HG02973 (cell line): Measurements from ENCODE around the gene PTGFR.

Experiments used
- ATAC-seq: cut with Tn5 transposase; IDR thresholded peaks from one replicate; pipeline ENCODE4 v1.9.1; 2021; ENCODE audit warnings: moderate library complexity; ENCODE audit not compliant: unreplicated experiment

Gene PTGFR

DNA sequence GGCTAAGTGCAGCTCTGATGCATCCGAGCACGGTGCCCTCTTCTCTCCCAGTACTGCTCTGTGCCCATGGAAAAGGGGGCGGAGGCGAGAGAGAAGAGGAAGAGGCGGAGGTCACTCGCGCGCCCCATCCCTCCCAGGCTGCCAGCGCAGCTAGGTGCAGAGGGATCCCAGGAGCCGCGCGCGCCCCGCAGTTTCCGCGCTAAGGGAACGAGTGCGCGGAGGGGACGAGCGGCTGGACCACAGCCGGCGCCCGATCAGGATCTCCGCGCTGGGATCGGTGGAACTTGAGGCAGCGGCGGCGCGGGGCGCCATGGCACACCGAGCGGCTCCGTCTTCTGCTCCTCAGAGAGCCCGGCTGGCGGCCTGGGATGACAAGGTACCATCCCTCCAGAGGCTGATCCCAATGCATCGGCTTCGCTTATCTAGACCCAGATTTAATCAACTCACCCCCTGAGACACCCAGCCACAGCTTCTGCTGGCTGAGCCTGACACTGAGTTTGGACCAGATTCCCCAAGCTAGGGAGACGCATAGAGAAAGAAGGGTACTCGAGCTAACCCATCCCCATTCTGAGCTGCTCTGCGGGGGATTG is at the start of gene PTGFR:
Gene PTGFR (plus strand): TSS at position 114 of the 590 bp plus-strand sequence. CDS start 1,770 bp downstream, outside the sequence.
- ATAC-seq: no peak

GRCh38 chr1:78441921-78442320 is 48.9 kb upstream of the PTGFR start:
- no peak for ATAC-seq

DNA sequence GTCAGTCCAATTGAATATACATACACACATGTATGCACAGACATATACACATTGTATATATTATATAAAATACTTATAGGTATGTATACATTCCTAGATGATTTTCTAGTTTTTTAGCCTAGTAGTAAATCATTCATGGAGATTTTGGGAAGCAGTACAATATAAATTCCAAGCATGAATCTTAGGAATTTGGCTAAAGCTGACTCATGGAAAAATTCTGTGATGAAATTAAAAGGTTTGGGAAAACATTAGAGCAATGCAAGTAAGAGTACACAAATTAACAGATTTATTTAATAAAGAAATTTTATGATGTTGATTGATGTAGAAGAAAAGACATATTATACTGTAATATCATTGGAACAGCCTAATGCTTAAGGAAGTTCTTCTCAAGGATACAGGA is 43.7 kb upstream of the PTGFR start:
- no peak for ATAC-seq

DNA sequence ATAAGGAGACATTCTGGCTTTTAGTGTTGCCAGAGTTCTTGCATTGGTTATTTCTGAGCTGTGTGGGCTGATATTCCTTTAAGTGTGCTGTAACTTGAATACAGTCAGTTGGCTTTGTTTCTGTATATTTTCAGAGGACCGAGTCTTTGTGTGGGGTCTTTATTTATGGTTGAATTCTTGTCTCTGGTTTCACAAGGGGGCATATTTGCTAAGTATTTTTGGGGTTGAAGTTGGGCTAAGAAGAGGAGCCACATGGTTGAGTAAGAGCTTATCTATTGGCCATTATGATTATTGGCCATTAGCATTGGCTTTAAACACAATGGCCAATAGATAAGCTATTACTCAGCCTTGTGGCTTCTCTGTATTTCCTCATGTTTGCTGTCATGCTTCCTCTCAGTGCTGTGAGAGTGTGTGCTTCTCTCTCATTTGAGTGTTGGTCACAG is 26.3 kb upstream of the PTGFR start:
- no peak for ATAC-seq

DNA sequence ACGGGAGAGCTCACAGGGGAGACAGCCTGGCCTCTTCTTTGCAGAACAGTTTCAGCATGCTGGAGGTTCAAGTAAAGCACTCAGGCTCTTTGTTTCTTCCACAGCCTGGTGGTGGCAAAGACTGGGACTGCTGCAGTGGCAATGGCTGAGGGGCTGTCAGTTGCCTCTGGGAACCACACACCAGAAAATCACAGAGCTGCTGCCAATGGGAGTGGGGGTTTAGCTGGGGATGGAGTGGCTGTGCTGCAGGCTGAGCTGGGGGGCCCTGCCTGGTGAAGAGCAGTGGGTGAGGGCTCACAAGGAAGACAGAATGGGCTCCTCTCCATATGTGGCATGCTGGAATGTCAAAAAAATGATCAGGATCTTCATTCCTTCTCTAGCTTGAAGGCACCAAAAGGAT is 25.6 kb upstream of the PTGFR start:
- no peak for ATAC-seq

DNA sequence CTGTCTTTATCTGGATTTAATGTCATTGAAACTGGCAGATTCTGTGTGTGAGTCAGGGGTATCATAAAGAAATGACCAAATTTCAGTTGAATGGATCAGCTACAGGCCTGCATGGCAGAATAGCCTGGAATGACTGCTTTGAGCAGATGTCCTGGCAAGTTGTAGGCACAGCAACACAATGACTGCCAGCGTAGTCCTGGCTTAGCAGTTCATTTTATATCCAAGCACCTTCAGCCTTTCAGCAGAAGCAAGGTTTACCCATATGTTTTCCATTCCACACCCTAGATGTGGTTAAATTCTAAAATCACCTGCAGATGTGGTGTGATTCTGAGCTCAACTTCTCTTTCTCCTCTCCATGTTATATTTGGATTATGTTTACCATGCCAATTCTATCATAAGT is 22.3 kb upstream of the PTGFR start:
- no peak for ATAC-seq

DNA sequence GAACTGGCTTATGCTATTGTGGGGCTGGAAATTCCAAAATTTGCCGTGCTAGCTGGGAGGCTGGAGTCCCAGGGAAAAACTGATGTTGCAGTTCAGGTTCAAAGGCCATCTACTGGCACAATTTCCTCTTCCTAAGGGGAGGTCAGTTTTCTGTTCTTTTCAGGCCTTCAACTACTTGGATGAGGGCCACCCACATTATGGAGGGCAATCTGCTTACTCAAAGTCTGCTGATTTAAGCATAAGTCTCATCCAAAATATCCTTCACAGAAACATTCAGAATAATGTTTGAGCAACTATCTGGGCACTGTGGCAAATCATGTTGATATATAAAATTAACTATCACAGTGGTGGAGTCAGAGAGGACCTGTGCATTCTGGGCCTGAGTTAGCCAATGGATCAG is 21.2 kb upstream of the PTGFR start:
- ATAC-seq: no peak

DNA sequence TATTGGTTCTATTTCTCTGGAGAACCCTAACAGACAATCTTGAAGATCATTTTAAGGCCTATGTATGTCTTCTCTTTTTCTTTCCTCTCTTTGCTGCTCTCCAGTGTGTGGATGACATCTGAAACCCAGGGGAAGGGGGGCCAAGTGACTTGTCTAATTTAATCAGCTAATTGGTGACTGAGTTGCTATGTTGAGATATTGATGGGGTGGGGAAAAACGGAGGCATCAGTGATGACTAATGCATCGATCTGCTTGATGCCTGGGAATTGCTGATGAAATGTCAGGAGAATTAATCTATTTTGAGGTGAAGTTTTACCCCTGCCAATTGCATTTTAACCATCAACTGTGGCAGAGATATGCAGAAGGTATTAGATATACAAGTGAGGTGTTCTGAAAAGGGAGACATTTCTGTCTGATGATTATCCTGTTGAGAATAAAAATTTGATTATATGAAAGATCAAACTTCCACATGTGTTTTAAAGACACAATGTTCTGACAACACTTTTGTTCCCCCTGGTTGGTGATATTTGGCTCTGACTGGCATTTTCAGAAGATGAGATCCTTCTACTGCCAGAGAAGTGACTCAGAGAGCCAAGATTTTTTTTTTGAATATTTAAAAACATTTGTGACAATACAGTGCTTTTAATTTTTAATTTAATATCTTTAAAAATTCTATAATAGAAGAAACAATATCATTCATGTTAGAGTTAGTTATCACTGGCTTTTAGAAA is 18.7 kb upstream of the PTGFR start:
- no peak for ATAC-seq

- no peak for ATAC-seq
Measured at GRCh38 chr1:78472851-78473496, 17.8 kb upstream of the PTGFR start.

DNA sequence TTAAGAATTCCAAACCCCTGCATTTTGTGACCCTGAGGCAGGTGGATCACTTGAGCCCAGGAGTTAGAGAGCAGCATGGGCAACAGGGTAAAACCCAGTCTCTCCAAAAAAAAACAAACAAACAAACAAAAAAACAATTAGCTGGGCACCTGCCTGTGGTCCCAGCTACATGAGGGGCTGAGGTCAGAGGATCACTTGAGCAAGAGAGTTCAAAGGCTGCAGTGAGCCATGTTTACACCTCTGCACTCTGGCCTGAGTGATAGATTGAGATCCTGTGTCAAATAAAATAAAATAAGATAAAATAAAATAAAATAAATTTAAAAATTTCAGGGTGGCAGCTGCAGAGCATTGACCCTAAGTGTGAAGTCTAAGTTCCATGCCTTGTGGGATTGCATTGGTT is 16.7 kb upstream of the PTGFR start:
- ATAC-seq: no peak

DNA sequence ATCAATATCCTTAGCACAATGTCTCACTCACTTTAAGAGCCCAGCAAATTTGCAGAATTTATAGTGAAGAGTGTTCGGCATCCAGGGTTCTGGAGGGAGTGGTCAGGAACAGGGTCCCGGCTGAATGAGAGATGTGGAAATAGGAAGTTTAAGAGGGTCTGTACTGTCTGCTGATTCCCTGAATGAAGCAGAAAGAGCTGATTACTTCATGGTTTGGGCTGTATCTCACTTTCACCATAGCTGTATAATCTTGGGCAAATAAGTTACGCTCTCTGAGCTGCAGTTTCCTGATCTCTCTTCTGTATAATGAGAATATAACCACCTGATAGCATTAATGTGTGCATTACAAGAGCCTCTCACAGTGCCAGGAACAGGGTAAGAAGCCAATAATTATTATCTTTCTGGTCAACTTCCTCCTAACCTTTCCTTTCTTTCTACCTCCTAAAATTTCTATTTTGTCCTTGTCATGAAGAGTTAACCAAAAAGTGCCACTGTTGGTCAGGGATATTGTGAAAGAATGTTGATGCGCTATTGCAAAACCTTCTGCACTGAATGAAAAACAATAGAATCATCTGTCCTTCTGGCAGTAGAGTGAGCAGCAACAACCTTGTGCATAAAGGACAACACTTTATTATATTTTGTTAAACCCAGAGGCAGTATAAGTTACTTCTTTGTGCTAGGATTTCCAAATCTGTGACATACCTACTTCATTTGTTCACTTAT is 14.7 kb upstream of the PTGFR start:
- ATAC-seq: no peak

DNA sequence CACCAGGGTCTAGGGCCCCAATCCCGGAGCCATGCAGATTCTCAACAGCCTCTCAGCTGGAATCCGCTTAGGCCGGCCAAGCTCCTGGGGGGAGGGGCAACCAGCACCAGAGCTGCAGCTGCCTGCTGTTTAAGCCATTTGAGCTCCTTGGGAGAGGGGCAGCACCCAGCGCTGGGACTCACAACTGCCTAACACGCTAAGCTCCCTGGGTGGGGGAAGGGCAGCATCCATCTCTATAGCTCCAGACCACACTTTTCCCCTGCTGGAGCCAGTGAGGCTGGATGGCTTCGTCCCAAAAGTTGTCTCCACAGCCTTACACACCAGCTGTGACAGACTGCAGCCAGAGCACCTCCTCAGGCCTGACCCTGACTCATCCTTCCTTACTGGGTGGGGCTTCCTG is 6.9 kb upstream of the PTGFR start:
- ATAC-seq: no peak

GRCh38 chr1:78491451-78492071 is 787 bp downstream of the PTGFR start:
- ATAC-seq: no peak

DNA sequence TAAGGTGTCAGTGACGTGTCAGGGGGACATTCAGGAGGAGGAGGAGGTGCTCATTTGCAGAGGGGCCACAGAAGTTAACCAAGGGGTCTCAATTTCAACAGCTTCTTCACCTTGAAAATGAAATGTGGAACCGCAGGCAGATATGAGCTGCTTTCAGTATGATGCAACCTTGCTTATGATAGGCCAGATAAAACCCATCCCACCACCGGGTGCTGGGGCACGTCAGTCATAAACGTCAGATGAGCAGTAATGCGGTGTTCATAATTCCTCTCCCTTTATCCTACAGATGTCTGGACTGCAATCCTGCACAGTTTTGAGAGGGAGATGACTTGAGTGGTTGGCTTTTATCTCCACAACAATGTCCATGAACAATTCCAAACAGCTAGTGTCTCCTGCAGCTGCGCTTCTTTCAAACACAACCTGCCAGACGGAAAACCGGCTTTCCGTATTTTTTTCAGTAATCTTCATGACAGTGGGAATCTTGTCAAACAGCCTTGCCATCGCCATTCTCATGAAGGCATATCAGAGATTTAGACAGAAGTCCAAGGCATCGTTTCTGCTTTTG is 1.7 kb downstream of the PTGFR start:
- no peak for ATAC-seq

DNA sequence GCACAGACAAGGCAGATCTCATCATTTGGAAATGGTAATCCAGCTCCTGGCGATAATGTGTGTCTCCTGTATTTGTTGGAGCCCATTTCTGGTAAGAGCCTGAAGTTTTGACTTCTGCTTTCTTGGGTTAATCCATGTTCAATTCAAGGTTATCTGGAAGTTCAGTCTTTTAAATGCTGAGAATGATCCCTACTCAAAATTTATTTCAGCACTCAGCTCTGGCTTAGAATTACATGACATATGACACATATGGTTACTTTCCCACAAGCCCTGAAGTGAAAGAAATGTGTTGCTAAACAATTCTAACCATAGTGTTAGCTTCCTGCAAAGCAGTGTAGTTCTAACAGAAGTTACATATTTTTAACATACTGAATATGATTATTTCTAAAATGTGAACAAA is 2.7 kb downstream of the PTGFR start:
- no peak for ATAC-seq

GRCh38 chr1:78497201-78497600 is 6.4 kb downstream of the PTGFR start:
- ATAC-seq: no peak

DNA sequence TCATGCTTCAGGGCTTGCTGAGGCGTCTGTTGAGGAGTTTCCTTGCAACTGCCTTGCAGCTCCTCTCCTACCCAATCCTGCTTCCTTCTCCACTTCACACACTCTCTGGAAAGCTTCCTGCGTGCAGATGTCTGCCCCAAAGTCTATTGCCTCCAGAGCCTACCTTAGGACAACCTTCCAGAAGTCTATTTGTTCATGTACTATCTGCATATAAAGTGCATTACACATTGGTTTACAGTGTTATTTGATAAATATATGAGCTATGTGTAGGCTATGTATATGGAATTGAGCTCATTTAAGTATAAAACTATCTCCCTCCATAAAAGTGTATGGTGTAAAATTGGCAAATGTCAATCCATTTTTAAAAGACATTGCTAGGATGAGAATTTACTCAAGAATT is 9.8 kb downstream of the PTGFR start:
- no peak for ATAC-seq

DNA sequence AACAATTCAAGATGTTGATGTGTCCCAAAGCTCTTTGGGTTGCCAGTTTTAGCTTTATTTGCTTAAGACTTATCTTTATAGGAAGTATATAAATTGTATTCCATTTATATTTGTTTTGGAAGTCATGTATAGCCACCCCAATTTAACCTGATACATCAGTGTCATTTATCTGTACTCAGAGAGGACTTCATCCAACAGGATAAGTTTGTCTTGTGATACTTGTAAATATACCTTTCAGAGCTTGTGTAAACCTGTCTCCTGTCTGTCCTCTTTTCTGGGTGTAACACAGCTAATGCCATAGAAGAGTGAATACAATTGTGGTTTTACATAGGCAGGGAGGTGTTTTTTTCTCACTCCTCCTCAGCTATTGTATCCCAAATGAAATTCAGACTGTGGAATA is 10.4 kb downstream of the PTGFR start:
- no peak for ATAC-seq

DNA sequence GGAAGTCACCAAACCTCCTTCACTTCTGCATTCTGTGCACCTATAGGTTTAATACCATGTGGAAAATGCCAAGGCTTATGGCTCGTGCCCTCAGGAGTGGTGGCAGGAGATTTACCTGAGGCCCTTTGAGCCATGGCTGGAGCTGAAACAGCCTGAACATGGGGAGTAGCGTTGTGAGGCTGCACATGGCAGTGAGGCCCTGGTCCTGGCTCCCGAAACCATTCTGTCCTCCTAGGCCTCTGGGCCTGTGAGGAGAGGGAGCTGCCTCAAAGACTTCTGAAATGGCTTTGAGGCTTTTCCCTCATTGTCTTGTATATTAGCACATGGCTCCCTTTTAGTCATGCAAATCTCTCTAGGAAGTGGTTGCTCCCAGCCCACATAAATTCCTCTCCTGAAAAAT is 20.6 kb downstream of the PTGFR start:
- no peak for ATAC-seq

DNA sequence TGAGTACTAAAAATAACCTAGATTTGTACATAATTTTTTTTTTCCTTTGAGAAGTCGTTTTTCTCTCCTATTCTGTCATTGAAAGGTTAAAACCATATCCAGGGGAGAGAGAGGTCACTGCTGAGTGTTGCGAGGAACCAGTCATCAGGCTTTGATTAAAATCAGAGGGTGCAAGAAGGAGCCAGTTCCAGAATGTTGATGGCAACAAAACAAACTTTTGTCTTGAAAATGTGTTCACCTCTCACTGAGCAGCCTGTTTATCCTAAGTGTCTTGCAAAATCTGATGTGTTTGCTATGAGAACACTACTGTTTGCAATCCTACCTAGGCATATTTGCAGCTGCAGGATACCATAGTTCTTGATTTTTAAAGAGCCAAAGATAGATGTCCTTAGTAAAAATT is 25.9 kb downstream of the PTGFR start:
- no peak for ATAC-seq

DNA sequence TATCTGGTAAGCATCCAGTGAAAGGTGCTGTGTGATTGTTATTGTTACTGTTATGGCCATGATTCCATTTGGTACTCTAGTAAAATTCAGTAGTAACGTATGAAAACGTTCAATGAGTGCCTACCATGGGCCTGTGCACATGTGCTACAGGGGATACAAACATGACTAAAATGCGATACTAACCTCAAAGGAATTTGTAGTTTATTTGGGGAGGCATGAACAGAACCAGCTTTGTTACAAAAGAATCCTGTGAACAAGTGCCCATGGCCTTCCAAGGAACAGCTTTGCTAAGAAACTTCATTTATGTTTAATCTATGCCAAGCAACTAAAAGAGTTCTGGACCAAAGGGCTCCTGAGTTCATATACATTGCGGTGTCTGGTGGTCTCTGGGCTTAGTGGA is 28.7 kb downstream of the PTGFR start:
- no peak for ATAC-seq
